GM10266 (cell line): ENCODE measurements around the gene CEP19.

Source experiments
- DNase-seq: peaks from one replicate; pipeline ENCODE4 v3.0.0; 2012; ENCODE audit errors: extremely low spot score
- CTCF ChIP-seq: IDR thresholded peaks from 2 replicates; pipeline ENCODE4 v1.5.1; 2012; ENCODE audit warnings: mild to moderate bottlenecking, low read depth; ENCODE audit not compliant: control insufficient read depth, insufficient read depth; ENCODE audit errors: missing control alignments

Gene CEP19

DNA sequence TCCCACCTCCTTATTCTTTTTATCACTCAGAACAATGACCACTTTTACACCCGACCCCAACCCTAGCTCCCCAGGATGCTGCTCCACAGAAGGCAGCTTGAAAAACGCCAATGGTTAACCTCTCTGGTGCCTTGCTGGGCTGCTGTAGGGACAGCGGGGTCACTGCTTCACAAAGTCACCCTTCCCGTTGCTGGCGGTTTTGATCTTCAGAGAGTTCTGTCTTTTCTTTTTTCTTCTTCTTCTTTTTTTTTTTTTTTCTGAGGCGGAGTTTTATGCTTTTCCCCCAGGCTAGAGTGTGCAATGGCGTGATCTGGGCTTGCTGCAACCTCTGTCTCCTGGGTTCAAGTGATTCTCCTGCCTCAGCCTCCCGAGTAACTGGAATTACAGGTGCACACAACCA is 20.7 kb downstream of the CEP19 start:
- TF ChIP-seq CTCF = no peak
- DNase-seq = no peak

- no peak for DNase-seq
Observed at GRCh38 chr3:196689941-196690660, 21.9 kb downstream of the CEP19 start.

GRCh38 chr3:196688349-196688748 is 23.7 kb downstream of the CEP19 start:
- no peak for TF ChIP-seq CTCF
- DNase-seq = no peak

More at GRCh38 chr3:196689941-196690660, 21.9 kb downstream of the CEP19 start:
- no peak for TF ChIP-seq CTCF

GRCh38 chr3:196686436-196686835 is 25.6 kb downstream of the CEP19 start:
- no peak for TF ChIP-seq CTCF
- DNase-seq = no peak

DNA sequence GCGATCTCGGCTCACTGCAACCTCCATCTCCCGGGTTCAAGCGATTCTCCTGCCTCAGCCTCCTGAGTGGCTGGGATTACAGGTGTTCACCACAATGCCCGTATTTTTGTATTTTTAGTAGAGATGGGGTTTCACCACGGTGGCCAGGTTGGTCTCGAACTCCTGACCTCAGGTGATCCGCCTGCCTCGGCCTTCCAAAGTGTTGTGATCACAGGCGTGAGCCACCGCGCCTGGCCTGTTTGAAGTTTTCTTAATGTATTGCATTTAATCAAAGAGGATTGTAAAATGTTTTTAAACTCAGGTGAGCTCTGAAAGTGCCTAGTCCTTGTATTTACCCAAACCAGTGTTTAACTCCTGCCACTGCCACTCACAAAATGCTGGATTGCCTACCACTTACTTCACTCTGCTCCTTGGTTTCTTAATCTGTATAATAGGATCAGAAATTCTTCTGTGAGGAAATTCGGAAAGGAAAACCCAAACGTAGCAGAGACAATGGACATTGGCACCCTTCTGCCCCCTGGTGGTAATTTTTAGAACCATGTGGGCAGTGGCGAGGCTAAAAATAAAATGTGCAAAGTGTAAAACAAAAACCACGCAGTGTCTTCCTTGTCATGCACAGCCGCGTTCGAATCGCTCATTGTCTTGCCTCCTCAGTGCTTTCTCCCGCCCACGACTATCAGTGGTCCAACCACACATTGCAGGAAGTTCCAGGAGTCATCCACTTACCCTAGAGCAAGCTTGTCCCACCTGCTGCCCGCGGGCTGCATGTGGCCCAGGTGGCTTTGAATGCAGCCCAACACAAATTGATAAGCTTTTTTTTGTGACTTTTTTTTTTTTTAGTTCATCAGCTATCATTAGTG is 27.3 kb downstream of the CEP19 start:
- peak; percentile 88 for TF ChIP-seq CTCF
- DNase-seq = peak; percentile 91

DNA sequence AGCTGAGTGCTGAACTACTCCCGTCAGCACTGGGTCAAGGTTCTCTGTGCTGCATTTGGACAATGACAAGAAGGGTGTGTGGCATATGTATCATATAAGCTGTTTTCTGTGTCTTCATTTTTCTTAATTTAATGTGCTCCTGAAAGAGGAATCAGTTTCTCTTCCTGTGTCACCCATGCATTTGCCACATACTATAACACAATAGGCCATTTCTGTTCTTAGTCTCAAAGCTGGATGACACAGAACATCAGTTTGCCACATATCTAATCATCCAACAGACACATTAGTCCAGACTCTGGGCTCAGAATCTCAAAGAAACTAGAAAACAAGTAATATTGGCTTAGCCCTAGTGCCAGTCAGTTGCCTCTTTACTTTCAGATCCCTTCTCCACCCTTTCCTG is 34.1 kb downstream of the CEP19 start:
- no peak for DNase-seq
- no peak for TF ChIP-seq CTCF

DNA sequence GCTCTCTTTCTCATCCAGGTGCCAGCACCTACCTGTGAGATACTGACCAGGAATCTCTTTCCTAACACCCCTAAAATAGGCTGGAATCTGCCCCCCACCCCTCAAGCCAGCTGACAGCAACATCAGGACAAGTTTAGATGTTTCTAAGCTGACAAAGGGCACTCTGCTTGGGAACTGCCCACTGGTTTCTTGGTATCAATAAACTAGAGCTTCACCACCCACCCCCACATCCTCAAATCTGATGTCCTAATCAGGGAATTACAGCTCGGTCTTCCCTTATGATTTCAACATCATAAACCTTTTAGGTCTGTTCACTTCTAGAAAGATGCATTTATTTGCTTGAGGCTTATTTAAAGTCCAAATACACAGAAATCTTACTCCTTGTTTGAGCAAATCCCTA is 34.7 kb downstream of the CEP19 start:
- TF ChIP-seq CTCF = no peak
- DNase-seq = no peak
